DMS153 (cell line): ENCODE results near the gene MAD1L1.
"Not testable (repeated sequence)": the region's sequence is repeated elsewhere in the genome, so short reads cannot be mapped to it uniquely, and the experiment has no call there.

ENCODE experiments used
- DNase-seq: peaks from one replicate; lab custom pipeline; 2025; lab: John Stamatoyannopoulos, UW

The MAD1L1 gene

DNA sequence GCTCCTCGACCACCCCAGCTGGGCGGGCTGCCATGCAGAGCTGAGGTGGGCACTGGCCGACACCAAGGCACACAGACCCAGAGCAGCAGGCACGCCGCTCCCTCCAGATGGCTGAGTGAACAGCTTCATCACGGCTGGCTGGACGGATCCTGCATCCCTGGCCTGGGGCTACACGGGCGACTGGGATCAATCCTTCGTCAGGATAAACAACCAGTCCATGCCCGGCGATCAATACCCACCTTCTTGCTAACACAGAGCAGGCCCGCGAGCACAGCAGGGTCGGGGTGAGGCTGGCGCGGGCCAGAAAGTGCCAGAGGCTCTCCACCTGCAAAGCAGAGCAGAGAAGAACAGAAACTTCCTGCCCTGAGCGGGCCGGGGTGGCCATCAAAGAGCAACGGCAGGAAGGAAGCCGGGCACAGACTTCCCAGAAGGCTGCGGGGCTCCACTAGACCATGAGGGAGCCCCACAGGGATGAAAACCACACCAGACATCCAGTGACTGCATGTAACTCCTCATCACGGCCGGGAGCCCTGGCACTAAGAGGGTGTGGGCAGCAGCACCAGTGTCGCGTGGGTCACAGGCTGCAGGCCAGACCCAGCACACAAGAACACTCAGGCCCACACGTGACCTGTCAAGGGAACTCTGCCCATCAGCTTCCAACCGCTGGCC is 166.4 kb downstream of the MAD1L1 start:
- DNase-seq, result no peak

DNA sequence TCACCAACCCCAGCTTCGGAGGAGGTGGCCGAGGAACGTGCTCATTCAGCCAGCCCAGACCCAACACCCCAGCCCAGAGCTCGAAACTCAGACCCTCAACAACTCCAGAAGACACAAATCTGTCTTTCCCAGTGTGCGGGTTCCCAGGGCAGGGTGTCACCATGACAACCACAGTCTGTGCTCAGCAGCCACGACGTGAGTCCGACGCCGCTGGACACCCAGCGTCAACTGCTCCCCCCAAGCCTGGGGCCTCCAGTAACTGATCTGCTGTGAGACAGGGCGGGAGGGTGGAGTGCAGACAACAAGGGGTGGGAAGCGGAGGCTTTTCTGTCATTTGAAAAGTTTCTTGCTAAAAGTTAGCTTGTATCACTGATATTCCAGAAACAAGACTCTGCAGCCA is 167.2 kb downstream of the MAD1L1 start:
- no peak for DNase-seq

DNA sequence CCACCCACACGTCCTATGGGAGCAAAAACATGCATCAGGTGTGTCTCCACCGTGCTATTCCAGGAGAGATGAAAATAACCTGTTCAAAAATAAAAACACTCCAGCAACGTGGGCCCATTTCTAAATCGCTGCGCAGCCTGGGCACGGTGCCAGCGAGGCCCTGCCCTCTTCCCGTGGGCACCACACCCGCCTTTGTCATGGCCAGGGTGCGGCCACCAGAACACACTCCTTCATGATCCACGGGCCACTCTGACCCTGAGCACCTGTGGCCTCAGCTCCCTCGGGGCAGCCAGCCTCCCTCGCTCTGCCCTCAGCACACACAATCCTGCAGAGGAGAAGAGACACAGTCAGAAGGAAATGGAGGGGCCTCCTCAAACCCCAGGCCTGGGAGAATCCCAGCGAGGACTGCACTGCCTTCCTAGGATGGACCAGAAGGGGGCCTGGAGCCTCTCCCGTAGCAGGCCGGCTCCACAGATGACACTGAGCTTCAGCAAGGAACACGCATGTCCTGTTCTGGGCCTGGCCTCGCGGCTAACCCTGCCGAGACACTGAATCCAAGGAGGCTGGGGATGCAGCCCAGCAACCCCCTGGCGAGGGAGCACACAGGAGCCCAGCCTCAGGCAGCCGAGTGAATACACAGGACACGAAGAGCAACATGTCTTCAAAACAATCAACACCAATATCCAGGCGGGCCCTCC is 169.0 kb downstream of the MAD1L1 start:
- peak; percentile 66 for DNase-seq

DNA sequence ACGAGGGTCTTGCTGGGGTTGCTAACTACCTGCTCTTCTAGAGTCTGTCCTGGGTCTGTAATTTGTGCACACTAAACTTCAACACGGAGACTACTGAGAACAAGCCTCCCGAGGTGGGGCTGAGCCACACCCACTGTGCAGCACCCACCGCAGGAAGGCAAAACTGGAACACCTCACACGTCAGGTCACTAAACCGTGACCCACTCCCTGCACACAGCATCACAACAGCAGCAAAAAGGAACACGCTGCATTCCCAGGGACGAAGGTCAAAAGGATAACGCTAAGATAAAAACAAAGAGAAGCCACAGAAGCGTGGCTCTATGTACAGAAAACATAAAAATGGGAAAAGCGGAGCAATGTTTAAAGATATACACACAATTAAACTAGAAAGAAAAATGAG is 170.1 kb downstream of the MAD1L1 start:
- no peak for DNase-seq

DNA sequence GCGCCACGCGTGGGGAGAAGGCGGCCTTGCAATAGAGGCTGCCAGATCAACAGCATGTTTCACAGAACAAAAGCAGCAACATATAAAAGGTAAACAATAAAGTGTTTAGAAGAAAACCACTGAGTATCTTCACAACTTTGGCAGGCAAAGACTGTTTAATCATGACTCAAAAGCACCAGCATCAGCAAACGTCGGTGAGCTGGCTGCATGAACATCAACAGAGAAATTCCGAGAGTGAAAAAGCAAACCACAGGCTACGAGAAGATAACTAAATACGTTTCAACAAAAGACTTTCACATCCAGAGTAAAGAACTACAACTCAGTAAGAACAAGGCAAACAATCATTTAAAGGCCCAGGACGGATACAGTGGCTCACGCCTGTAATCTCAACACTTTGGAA is 172.0 kb downstream of the MAD1L1 start:
- DNase-seq, result no peak

DNA sequence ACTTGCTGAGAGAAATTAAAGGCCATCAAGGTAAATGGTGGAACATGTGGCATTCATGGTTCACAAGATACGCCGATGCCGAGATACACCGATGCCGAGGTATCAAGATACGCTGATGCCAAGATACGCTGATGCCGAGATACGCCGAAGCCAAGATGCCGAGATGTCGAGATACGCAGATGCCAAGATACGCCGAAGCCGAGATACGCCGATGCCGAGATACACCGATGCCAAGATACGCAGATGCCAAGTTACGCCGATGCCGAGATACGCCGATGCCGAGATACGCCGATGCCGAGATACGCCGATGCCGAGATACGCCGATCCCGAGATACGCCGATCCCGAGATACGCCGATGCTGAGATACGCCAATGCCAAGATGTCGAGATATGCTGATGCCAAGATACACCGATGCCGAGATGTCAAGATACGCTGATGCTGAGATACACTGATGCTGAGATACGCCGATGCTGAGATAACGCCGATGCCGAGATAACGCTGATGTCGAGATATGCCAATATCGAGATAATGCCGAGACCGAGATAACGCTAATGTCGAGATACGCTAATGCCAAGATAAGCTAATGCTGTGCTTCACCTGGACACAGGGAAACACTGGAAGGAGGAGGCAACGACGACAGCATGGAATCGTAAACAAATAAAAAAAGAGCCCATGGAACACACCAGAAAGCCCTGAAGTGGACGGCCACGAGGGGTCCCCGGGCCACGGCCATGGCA is 172.6 kb downstream of the MAD1L1 start:
- DNase-seq, result no peak

DNA sequence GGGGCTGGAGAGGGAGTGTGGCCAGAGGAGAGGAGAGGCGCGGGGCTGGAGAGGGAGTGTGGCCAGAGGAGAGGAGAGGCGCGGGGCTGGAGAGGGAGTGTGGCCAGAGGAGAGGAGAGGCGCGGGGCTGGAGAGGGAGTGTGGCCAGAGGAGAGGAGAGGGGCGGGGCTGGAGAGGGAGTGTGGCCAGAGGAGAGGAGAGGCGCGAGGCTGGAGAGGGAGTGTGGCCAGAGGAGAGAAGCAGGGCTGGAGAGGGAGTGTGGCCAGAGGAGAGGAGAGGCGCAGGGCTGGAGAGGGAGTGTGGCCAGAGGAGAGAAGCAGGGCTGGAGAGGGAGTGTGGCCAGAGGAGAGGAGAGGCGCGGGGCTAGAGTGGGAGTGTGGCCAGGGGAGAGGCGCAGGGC is 174.5 kb downstream of the MAD1L1 start:
- not testable (repeated sequence) for DNase-seq

DNA sequence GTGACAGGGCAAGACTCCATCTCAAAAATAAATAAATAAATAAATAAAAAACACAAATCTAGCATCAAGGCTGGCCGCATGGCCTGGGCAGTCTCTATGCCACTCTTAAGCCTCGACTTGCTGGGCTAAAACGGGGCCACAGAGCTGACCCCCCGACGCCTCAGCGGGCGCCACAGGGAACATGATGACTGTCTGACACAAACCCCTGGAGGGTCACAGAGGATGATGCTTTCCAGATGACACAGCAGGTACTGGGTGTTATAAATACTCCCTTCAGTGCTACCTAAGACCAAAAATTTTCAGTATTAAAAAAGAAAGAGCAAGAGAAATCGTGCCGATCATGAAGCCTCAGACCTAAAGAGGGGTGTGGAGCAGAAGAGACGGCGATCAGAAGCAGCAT is 176.8 kb downstream of the MAD1L1 start:
- no peak for DNase-seq

DNA sequence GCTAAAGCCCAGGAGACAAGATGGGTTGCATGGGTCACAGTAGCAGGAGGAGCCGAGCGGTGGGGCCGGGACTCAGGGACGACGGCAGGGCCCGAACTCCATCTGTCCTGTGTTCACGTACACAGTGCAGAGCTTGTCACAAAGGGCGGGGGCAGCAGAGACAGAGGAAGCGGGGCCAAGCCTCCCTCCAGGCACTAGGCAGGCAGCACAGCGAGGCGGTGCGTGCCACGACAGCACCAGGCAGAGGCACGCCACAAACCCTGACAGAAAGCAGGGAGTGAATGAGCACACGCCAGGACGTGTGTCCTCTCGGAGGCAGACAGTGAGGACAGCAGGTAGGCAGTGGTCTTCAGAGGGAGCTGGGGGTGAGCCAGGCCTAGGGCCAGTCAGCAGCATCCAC is 177.8 kb downstream of the MAD1L1 start:
- DNase-seq, result no peak

DNA sequence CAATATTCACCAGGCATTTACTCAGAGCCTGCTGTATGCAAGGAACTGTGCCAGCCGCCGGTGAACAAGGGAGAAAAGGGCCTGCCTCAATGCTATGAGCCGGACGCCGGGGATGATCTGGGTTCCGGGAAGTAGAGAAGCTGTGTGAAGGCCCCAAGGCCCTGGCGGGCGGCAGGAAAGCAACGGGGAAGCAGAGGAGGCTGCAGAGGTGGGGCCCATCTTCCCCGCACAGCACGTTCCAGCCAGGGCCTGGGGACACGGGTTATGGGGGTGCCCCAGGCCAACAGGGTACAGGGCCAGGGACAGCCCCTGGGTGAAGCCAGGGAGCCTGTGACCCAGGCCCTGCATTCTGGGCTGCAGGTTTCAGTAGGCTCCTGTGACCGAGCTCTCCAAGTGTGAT is 179.3 kb downstream of the MAD1L1 start:
- DNase-seq, result no peak

DNA sequence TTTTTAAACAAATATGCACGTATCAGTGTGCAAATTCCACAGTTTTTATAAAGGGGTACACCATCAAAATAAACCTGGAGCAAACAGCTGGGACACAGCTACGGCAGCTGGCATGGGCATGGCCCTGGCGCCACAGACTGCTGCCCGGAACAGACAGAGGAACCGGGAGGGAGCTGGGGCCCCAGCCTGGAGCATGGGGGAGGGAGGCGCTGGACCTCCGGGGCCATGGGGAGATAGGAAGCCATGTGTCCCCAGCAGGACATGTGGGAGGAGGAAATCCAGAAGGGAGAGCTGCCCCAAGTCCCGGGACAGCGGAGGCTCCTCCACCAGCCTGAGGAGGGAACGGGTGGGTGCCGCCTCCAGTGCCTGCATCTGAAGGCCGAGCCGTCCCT is 180.1 kb downstream of the MAD1L1 start:
- DNase-seq, result no peak

DNA sequence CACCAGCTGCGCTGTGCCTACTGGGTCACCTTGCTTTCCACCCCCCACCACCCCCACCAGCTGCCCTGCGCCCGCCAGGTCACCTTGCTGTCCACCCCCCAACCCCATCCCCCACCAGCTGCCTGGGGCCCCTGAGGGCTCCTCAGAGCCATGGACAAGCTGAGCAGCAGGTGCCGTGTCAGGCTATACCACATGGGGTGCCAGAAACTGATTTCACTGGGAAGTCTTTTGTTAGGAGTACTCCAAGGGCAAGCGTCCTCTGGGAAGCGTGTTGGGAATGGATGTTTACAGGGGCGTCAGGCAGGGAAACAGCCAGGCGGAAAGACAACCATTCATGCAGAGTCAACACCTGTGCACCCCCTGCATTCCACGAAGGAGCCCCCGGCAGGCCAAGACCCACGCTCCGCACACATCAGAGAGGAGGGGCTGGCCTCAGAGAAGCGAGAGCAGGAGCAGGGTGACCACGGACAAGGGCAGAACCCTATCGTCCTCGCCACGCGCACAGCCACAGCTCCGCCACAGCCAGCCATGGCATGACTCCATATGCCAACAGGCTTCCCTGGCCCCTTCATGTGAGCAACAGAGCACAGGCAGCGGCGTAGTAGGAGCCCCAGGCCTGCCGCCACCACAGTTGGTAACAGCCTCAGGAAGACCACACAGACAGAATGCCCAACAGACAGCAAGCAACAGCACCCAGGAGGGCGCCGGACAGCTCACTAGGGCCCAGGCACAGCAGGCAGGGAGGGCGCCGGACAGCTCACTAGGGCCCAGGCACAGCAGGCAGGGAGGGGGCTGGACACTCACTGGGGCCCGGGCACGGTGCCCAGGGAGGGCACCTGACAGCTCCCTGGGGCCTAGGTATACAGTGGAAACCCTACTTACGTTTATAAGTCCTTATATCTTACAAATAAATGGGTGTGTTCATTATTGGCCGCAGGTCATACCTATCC is 180.8 kb downstream of the MAD1L1 start:
- DNase-seq, result peak; percentile 46

DNA sequence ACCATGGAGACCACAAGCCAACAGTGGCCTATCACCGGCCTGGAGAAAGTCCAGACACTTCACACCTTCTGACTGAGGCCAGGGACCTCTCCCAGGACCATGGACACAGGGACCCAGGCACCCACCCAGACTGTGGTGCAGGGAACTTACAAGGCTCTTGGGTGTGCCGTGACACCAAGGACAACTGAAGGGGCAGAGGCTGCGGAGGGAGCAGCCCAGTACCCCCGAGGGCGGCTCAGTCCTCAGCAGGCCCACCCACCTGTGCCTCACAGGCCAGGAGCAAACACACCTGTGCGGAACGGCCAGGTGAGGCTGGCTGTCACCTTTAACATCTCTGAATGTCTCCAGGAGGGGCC is 182.3 kb downstream of the MAD1L1 start:
- no peak for DNase-seq

DNA sequence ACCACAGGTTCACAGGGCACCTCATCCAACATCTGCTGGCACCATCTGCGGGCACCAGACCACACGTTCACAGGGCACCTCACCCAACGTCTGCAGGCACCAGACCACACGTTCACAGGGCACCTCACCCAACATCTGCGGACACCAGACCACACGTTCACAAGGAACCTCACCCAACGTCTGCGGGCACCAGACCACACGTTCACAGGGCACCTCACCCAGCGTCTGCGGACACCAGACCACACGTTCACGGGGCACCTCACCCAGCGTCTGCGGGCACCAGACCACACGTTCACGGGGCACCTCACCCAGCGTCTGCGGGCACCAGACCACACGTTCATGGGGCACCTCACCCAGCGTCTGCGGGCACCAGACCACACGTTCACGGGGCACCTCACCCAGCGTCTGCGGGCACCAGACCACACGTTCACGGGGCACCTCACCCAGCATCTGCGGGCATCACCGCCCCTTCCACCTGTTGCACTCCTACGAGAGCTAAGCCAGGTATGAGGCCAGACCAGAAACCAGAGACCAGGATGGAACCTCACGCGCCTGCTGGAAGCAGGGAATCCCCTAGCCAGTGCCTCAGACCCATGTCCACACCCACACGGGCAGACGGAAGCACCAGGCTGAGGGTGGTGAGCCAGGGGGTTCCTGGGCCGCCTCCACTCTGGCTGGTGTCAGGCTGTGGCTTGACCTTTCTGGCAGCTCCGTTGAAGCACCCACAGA is 182.8 kb downstream of the MAD1L1 start:
- no peak for DNase-seq

DNA sequence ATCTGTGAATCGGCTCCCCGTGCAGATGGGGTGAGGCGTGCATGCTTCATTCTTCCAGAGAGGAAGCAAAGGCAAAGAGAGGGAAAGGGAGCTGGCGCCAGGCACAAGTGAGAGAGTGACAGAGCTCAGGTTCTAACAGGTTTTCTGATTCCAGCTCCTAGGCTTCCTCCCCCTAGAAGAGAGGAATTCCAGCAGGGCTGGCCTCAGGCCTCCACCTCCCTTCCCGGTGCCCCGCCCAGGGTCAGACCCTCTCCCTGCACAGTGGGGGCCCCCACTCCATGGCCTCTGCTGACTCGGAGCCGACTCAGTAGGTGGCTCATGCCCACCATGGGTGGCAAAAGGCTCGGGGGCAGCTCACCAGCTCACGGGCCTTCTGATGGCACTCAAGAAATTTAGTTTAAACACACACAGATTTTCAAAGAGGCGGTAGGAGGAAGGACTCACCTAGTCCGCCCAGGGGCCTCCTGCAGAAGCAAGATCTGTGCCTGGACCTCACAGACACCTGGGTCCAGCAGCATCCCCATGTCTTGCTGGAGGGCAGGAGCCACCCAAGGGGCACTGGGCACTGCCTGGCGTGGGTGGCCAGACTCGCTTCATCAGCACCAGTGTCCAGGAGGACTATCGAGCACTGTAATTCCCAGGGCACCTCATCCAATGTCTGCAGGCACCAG is 183.5 kb downstream of the MAD1L1 start:
- DNase-seq, result no peak

DNA sequence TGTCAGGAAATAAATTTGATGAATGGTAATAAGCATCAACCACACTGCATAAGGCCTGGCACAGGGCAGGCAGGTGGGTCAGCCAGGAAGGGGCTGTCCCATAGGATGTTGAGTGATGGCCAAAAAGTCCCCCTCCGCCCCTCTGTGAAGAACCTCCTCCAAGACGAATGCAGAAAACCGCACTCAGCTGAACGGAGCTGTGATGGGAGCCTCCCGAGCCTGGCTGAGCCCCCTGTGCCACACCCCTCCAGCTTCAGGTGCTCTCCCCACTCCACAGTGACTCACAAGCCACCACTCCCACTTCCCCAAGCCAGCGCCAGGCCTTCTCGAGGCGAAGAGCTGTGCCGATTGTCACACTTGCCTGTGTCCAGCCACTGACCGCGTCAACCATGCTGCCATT is 184.2 kb downstream of the MAD1L1 start:
- no peak for DNase-seq

DNA sequence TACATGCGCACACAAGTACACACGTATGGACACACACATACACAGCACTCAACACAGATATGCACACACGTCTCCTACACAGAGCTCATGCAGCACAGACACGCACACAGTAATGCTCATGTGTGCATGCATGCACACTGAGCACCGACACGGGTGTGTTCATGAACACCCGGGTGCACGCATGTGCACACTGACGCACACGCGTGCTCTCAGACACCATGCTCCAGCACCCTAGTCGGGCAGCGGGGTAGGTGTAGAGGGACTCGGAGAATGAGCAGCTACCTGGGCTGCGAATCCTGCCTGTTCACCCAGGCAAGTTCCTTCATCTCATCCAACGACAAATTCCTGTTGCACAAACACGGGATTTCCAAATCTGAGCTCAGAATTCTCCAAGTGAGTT is 184.7 kb downstream of the MAD1L1 start:
- DNase-seq, result no peak

DNA sequence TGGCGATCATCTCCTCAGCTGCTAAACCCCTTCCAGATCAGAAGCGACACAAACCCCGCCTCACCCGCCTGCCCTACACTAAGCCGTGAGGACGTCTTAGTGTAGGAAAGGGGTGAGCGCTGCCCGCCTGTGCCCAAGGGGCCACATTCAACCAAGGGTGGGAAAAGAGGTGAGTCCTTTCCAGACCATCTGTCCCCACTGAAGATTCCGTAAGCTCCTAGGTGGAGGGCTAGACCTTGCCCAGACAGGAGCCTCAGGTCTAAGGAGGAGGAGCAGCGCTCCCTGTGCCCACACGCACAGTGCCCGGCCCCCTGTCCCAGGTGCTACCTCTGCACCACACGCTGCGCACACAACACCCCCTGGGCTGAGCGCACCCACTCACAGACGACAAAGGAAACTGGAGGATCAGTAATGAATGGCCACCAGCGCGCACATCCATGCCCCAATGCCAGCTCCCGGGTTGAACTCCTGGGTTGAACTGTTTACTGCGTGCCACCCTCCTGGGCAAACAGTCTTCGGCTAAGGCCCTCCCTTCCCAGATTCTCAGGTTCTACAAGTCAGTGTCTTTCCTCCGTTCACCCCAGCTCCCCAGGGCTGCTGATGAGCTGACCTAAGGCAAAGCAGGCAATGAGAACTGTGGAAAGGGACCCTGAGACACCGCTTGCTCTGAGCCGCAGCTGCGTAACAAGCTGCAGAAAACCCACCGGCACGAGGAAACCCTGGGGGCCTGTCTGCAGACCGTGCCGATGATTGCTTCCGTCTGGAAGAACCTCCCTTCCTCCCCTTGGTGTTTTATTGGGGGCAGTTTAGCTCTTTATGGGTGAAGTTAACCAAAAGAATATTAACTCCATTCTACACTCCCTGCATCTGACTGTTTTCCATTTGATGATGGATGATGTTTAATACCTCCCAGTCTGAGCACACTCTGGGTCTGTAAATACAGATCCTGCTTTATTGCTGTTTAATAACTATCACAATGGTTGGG is 185.9 kb downstream of the MAD1L1 start:
- DNase-seq, result no peak

DNA sequence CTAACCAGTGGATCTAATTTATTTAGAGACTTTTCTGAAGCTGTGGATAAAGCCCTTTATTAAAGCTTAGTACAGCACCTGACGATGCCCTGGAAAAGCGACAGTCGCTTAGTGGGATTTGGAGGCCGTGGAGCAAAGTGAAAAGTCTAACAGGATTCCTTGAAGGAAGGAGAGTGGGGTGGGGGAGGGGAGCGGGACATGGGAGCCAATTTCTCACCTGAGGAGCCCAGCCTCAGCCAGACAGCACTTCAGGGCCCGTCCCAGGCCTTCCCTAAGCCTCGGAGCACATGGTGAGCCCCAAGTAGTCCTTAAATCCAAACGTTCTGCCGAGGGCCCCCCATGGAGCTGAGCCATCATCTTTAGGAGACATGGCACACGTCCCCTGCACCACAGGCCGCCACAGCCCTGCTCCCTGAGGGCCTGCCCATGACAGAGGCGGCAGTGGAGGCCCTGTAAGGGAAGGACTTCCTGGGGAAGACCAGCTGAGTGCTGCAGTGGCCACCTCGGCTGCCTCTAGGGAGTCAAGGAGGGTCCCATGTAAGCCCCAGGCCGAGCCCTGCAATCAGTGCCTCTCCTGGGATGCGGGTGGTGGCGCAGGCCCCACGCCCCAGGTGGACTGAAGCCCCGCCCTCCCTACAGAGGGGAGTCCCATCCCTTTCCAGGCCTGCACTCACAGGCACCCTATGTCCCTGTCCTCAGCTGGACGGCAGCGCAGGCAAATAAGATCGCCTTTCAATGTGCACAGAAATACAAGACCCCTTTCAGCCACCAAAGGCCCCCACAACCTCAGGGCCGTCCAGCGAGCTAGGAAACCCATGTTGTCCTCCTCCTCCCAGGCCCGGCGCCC is 187.0 kb downstream of the MAD1L1 start:
- DNase-seq, result no peak
